Erythroblast (primary cell): ENCODE measurements around the gene C3orf38.

Experiments
- GATA1 ChIP-seq: IDR thresholded peaks from 2 replicates; pipeline ENCODE4 v1.6.1; 2011; ENCODE audit warnings: low read depth, mild to moderate bottlenecking, control low read depth, low read length, moderate library complexity
- POLR2A ChIP-seq: IDR thresholded peaks from 2 replicates; pipeline ENCODE4 v1.6.1; 2011; ENCODE audit warnings: mild to moderate bottlenecking, low read length

- TF ChIP-seq POLR2A (no peak), GATA1 (no peak)
Measured at GRCh38 chr3:88198121-88198520, 48.4 kb downstream of the C3orf38 start.
